Endothelial cell of hepatic sinusoid (primary cell): ENCODE data around the gene MAPK8IP1.

Source experiments
- in situ Hi-C: cut with HindIII; loops from 2 replicates; pipeline ENCODE4 v1.10.0; 2017; ENCODE audit warnings: low sequenced_read_pairs

The MAPK8IP1 gene

DNA sequence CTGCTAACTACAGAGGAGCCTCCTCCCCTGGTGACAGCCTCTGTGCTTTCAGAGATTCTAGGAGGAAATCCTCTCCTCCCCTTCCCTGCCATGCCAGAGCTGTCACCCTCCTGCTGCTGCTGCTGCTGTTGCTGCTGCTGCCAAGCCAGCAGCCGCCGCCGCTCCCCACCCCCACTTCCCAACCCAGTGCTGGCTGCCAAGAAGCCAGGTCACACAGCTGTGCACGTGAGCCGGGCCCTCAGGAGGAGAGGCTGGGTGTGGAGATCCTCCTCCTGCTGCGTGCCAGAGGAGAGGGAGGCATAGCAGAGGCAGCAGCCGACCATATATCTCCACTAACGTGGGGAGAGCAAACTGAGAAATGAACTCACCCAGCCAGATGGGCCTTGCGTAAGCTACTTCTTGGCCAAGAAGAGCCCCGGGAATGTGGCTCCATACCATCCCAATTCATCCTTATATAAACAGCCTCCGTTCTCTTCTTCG, 25.8 kb upstream of the MAPK8IP1 start:
- in situ Hi-C loops: no loop called here

- in situ Hi-C loops: no loop called here
Observed at GRCh38 chr11:45860348-45860747, 25.1 kb upstream of the MAPK8IP1 start.

DNA sequence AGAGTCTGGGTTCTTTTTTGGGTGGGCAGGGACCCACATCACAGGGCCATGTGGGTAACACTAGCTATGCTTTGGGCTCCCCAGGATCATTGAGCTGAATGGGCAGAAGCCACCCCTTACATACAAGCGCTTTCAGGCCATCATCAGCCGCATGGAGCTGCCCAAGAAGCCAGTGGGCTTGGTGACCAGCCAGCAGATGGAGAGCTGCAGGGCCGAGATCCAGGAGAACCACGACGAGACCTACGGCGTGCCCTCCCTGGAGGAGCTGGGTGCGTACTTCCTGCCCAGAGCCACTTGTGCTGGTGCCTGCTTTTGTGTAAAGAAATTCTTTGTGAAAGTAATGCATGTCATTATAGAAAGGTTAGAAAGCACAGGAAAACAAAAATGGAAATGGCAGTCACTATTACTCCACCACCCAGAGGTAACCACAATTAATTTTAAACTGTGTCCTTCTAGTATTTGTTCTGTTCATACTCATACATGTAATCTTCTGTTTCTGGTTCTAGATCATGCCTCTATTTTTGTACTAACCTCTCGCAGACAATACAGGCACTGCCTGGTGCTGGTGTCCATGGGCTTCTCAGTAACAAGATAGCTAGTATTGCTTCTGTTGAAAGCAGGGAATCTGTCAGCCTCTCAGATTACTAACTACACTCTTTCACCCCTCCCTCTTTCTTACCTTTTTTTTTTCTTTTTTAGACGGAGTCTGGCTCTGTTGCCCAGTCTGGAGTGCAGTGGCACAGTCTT, 24.5 kb upstream of the MAPK8IP1 start:
- in situ Hi-C loops: no loop called here

DNA sequence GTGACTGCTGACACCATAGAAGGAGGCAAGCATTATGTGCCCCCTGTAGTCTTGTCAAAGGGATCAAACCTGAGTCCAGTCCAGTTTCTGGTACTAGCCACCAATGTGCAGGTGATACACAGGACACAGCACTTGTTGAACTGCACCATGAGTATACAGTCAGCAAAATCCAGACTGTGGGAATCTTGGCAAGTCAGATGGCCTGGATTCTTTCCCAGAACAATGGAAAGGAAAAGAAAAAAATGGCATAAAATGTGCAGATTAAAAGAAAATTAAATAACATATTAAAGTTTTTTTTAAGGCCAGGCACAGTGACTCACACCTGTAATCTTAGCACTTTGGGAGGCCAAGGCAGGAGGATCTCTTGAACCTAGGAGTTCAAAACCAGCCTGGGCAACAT, 21.4 kb upstream of the MAPK8IP1 start:
- in situ Hi-C loops: no loop called here

DNA sequence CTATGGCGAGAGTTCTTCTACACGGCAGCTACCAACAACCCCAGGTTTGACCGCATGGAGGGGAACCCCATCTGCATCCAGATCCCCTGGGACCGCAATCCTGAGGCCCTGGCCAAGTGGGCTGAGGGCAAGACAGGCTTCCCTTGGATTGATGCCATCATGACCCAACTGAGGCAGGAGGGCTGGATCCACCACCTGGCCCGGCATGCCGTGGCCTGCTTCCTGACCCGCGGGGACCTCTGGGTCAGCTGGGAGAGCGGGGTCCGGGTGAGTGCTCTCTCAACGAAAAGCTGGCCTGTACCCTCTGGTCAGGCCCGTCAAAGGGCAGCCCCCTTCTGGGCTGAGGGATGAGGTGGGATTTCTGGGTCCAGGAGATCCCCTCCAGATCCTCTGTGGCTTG, 15.9 kb upstream of the MAPK8IP1 start:
- in situ Hi-C loops: no loop called here

DNA sequence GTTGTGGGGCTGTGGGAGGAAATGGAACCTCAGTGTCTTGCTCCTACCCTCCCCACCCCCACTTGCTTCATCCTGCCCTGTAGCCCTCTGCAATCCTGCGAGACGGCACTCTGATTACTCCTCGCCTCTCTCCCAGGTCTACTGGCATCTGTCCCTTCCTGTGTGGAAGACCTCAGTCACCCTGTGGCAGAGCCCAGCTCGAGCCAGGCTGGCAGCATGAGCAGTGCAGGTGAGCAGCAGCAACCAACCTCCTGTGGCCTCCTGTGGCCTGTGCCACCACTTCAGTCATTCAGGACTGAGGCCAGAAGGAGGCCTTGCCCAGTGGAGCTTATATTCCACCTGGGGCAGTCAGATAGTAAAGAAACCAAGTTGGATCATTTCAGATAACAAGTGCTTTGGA, 14.7 kb upstream of the MAPK8IP1 start:
- in situ Hi-C loops: no loop called here

- in situ Hi-C loops: no loop called here
Observed at GRCh38 chr11:45871638-45872037, 13.8 kb upstream of the MAPK8IP1 start.

GRCh38 chr11:45872651-45873356, 12.6 kb upstream of the MAPK8IP1 start:
- in situ Hi-C loops: no loop called here

- in situ Hi-C loops: loop anchor here (5.0 kb wide), 1 partner anchor 66 kb away; no protein-coding TSS in a partner anchor
Observed at GRCh38 chr11:45876401-45876800, 9.1 kb upstream of the MAPK8IP1 start.

DNA sequence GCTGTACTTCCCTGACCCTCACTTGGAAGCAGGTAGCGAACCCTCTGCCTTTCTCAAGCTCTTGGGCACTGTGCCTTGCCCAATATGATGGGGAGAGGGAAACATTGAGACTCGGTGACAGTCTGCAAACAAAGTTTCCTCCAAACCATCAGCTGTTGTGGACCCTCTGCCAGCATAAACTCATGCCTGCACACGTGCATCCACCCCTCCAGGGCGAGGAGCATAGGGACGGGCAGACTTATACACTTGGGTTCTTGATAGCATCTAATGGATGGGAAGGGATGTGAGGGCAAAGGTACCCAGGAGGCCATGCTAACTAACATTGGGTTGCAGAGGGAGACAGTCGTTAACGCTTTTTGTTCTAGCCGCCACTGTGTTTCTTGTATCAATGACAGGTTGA, 8.2 kb upstream of the MAPK8IP1 start:
- in situ Hi-C loops: loop anchor here (5.0 kb wide), 1 partner anchor 65 kb away; no protein-coding TSS in a partner anchor

DNA sequence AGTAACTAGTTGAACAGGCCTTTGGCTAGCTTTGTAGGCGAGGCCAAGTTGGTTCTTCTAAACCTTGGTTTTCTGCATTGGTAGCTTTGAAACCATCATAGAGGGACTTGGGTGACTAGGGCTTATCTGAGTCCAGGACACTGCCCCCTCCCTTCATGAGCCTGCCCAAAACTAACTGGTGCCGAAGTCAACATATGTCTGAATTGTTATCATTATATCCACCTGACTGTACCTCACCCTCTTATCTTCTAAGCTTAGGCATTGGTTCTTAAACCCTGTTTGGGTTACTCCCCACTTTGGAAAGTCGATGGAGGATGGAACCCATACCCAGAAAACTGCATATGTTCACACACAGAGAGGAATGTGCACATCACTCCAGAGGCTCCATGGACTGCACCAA, 7.6 kb upstream of the MAPK8IP1 start:
- in situ Hi-C loops: loop anchor here (5.0 kb wide), 1 partner anchor 64 kb away; no protein-coding TSS in a partner anchor

DNA sequence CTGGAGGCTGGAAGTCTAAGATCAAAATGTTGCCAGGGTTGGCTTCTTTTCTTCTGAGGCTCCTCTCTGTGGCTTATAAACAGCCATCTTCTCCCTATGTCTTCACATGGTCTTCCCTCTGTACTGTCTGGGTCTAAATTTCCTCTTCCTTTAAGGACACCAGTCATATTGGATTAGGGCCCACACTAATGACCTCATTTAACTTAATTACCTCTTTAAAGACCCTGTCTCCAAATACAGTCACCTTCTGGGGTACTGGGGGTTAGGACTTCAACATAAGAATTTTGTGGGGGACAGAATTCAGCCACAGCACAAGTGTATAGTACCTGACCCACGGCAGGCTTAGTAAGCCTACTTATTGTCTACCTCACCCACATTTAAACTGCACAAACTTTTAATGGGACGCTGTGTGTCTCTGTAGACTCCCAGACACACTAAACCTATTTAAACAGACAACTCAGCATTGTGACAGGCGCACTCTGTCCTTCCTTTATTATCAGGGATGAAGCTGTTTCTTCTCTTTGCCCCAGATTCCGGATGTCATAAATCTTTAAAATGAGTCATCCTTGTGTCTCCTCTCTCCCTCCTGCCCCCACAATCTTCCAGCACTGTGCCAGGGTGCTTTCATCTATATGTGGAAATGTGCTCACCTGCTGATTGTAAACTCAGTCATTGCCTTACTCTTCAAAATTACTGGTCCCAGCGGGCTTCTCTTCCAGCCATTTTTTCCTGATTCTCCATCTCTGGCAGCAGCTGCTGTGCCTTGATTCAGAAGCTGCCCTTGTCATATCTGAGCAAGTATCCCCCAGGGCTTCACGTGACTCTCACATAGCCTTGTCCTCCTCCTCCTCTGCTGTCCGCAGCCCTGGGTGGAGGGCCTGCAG, 5.4 kb upstream of the MAPK8IP1 start:
- in situ Hi-C loops: loop anchor here (5.0 kb wide), 1 partner anchor 62 kb away; no protein-coding TSS in a partner anchor

DNA sequence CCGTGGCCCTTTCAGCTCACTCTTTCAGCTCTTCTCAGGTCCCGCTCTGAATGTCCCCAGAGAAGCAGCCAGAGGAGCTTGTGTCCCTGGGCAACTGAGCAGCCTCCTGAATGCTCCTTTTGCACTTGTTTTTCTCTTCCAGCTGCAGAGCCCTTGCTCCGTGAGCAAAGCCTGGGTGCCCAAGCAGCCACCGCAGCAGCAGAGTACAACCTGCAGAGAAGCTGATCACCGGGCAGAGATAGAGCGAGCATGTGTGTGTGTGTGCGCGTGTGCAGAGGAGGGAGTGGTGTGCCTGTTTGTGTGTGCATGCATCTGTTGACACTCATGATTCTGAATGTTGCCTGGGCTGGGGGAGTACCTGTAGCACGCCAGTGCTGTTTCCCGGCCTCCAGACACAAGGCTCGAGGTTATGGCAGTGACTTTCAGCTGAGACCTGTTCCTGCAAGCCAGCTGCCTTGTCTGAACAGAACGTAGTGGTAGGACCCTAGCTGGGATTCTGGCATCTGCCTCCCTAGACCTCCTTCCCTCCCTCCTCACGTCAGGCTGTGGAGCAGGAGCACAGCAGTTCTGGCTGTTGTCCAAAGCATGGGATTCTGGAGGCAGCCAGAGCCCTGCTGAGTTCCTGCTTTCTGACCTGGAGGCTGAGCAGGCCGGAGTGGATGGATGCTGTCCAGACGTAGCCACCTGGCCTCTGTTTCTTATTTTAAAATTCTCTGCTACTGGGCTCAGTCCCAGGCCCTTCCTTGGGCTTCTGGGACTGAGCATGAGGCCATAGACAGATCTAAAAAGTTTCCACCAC, 4.5 kb upstream of the MAPK8IP1 start:
- in situ Hi-C loops: no loop called here

GRCh38 chr11:45881708-45882368, 3.6 kb upstream of the MAPK8IP1 start:
- in situ Hi-C loops: no loop called here

- in situ Hi-C loops: no loop called here
Observed at GRCh38 chr11:45884596-45885185, 760 bp upstream of the MAPK8IP1 start.

GRCh38 chr11:45885921-45886721, 670 bp downstream of the MAPK8IP1 start:
- in situ Hi-C loops: no loop called here

- in situ Hi-C loops: no loop called here
Observed at GRCh38 chr11:45886816-45887520, 1.5 kb downstream of the MAPK8IP1 start.

GRCh38 chr11:45887587-45887986, 2.1 kb downstream of the MAPK8IP1 start:
- in situ Hi-C loops: no loop called here
